Measurements from ENCODE around the gene SPTBN5.
A peak's percentile ranks its signal among the peaks of the same experiment; 100 is the strongest.

SPTBN5 gene

DNA sequence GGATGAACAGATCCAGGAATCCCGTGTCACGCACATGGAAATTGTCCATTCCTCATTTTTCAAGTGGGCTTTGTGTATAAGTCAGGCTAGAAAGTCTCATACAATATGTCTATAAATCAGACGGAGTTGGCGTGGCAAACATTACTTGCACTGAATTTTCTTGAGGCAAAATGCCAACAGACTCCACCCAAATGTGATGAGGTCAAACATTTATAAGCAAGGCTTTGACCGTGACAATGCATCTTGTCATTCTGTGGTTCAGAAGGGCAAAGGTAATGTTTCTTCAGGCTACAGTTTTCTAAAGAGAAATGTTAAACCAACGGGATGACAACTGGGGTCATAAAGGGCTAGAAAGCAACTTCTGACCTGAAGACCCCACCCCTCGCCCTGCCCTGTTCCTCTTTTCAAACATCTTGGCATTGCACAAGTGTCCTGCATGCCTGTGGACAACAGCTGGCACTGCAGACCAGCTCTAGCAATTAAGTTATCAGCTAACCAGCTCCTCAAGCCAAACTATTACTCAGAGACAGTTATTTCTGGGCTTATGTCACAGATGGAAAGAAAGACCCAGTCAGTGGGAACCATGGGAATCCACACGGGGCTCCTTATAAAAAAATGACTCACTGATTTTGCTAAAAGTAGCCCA, 36.5 kb upstream of the SPTBN5 start:
- no peak overlapping the region for H3K9ac ChIP-seq
- H4K20me1 ChIP-seq, result peaks cover 0 to 58% (median 3%) of the 10 kb centered on the region in 11 experiments; a peak in 8 of 22 replicates
- peak overlapping the region in 6 of 11 experiments; percentile 7 to 72 (median 57); a peak in 9 of 22 replicates for H3K27ac ChIP-seq
- peak in 3 of 11 experiments; percentile 13 to 26 (median 17); a peak in 1 of 22 replicates for TF ChIP-seq Cebpa-rat (IDR thresholded peaks at IDR 0.05)
- H3K4me2 ChIP-seq, result peak overlapping the region; percentile 83 to 96 (median 87)
- no peaks in the 10 kb centered on the region for H3K9me3 ChIP-seq (replicated peaks in 1 of 11)
- H3K4me1 ChIP-seq, result peaks cover 94 to 100% (median 96%) of the 10 kb centered on the region in 10 experiments
- peaks cover 0 to 16% (median 0%) of the 10 kb centered on the region in 11 experiments; a peak in 5 of 22 replicates for H3K36me3 ChIP-seq
- no peaks in the 10 kb centered on the region for H3K27me3 ChIP-seq
- H3K4me3 ChIP-seq, result no peak overlapping the region

DNA sequence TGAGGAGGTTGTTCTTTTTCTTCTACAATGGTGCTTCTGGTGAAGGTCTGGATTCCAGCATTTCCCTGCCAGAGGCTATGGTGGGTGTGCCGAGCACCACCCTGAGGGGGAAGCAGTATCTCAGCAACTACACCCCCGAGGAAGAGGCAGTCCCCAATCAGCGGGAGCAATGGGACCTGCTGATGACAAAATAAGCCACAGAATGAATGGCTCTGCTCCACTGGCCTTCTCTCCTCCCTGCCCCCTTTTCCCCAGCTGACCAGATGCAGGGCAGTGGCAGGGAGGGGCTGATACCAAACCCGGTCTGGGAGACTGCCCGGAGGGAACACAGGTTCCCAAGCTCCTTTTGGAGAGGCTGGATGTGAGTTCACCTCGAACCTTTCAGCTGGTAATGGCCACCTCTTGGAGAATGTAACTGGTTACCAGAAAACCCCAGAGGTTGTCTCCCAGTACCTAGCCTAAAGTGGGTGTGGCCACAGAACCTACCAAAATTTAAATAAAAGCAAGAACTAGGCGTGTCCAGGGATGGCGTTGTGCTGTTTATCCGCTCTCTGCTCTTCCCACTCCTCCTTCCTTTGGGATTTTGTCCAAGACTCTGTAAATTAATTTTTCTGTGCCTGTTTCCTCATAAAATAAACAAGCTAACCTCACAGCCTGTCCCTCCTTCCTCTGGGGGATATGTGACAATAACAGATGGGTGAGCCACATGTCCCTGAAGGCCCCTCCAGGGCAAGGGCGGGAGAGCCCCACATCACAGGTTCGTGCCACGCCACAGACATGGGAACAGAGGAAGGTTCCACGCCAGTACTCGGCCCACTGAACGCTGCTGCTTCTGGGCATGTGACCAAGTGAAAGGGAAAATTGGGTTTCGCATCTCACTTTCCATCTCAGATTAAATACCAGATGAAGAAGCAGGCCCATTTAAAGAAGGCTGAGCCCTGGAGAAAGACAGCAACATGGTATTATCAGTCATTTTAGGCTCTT, 35.1 kb upstream of the SPTBN5 start:
- Histone ChIP-seq H3K27ac (peak overlapping the region in 10 of 11 experiments; percentile 24 to 78 (median 70); a peak in 21 of 22 replicates), H3K27me3 (no peaks in the 10 kb centered on the region), H3K36me3 (peaks cover 0 to 30% (median 6%) of the 10 kb centered on the region in 11 experiments; a peak in 10 of 22 replicates), H3K4me1 (peaks cover 88 to 100% (median 96%) of the 10 kb centered on the region in 10 experiments), H4K20me1 (peaks cover 0 to 52% (median 0%) of the 10 kb centered on the region in 11 experiments; a peak in 7 of 22 replicates), H3K9ac (peak overlapping the region; percentile 5 to 53 (median 29); a peak in 18 of 22 replicates), H3K4me3 (peak overlapping the region in 7 of 10 experiments; percentile 10 to 24 (median 19); a peak in 5 of 20 replicates), H3K4me2 (peak overlapping the region; percentile 83 to 96 (median 87)), H3K9me3 (replicated peaks in 1 of 11) (no peaks in the 10 kb centered on the region)
- no peak for TF ChIP-seq Cebpa-rat (IDR thresholded peaks at IDR 0.05)

DNA sequence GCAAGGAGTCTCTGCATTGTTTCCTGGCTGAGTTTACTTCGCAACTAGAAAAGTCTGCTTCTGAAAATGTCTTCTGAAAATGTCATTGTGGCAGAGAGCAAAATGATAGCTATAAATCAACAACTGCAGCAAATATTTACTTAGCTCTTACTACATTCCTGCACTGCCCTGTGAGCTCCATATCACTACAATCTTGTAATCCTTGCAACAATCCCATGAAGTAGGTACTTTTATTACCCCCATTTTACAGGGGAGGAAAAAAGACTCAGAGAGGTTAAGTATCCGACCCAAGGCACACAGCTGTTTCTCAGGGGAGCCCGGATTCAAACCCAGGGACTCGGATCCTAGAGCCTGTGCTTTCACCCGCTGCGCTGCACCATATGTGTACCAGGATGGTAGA, 34.2 kb upstream of the SPTBN5 start:
- Histone ChIP-seq H3K9ac (peak overlapping the region in 9 of 11 experiments; percentile 9 to 59 (median 29); a peak in 17 of 22 replicates), H4K20me1 (peaks cover 0 to 45% (median 0%) of the 10 kb centered on the region in 11 experiments; a peak in 7 of 22 replicates), H3K9me3 (replicated peaks in 1 of 11) (peaks cover 0 to 3% (median 0%) of the 10 kb centered on the region in 11 experiments; a peak in 2 of 22 replicates), H3K36me3 (peaks cover 0 to 38% (median 6%) of the 10 kb centered on the region in 11 experiments; a peak in 11 of 22 replicates), H3K27ac (peak overlapping the region; percentile 2 to 78 (median 70); a peak in 20 of 22 replicates), H3K27me3 (no peaks in the 10 kb centered on the region), H3K4me3 (peak overlapping the region in 4 of 10 experiments; percentile 10 to 24 (median 20); a peak in 3 of 20 replicates), H3K4me1 (peaks cover 88 to 100% (median 96%) of the 10 kb centered on the region in 10 experiments), H3K4me2 (peak overlapping the region; percentile 83 to 96 (median 87))
- TF ChIP-seq Cebpa-rat (IDR thresholded peaks at IDR 0.05), result no peak

DNA sequence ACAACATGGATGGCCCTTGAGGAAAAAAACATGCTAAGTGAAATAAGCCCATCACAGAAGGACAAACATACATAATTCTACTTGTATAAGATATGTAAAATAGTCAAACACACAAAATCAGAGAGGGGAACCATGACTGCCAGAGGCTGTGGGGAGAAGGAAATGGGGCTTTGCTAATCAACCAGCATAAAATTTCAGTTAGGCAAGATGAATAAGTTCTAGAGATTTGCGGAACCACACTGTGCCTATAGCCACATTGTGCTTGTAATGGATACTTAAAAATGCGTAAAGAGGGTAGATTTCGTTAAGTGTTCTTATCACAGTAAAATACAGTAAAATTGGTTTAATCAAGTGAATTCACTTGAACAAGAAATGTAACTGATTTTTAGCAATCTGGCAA, 33.7 kb upstream of the SPTBN5 start:
- H3K9ac ChIP-seq, result peak overlapping the region in 9 of 11 experiments; percentile 9 to 59 (median 29); a peak in 13 of 22 replicates
- peak overlapping the region in 1 of 10 experiments; percentile 19; a peak in 2 of 20 replicates for H3K4me3 ChIP-seq
- peaks cover 0 to 8% (median 4%) of the 10 kb centered on the region in 11 experiments; a peak in 14 of 22 replicates for H3K9me3 ChIP-seq (replicated peaks in 1 of 11)
- peaks cover 0 to 39% (median 0%) of the 10 kb centered on the region in 11 experiments; a peak in 7 of 22 replicates for H4K20me1 ChIP-seq
- peak overlapping the region; percentile 83 to 96 (median 87) for H3K4me2 ChIP-seq
- H3K36me3 ChIP-seq, result peaks cover 0 to 41% (median 9%) of the 10 kb centered on the region in 11 experiments; a peak in 11 of 22 replicates
- no peaks in the 10 kb centered on the region for H3K27me3 ChIP-seq
- no peak for TF ChIP-seq Cebpa-rat (IDR thresholded peaks at IDR 0.05)
- peaks cover 89 to 100% (median 97%) of the 10 kb centered on the region in 10 experiments for H3K4me1 ChIP-seq
- H3K27ac ChIP-seq, result peak overlapping the region; percentile 2 to 78 (median 70); a peak in 20 of 22 replicates

DNA sequence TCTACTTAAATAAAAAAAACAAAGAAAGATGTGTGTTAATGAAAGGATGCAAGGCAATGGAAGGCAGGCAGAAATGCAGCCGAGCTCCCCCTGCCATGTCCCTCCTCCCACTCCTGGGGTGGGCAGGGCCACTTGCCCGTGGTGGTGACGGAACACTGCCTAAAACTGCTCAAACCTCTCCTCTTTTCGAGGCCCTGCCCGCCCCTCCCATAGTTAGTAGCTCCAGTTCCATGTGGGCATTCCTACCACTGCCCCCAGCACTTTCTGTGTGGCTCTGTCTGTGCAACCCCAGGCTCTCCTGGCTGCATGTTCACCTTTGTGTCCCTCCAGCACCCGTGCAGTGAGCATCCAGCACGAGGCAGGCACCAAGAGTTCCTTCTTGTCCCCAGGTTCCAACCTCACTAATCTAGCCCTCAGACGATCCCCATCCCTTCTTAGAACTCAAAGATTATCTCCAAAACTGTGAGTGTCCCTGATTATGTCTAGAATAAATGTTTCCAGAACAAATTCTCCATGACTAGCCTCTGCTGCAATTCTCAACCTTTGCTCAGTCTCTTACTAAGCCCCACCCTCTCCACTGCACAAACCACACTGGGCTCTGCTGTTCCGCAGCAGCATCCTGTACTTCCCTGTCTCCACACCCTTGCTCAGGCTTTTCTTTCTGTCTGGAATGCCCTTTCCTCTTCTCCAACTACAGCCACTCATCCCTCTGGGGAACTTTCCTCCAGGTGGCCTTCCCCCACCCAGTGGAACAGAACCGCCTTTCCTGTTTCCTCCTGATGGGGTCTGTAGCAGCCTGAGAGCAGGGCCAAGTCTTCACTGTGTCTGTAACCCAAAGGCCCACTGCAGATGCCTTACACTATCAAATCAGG, 32.6 kb upstream of the SPTBN5 start:
- Histone ChIP-seq H3K4me3 (peak overlapping the region in 5 of 10 experiments; percentile 5 to 31 (median 10); a peak in 5 of 20 replicates), H3K9me3 (replicated peaks in 1 of 11) (peaks cover 0 to 20% (median 15%) of the 10 kb centered on the region in 11 experiments; a peak in 17 of 22 replicates), H3K27me3 (no peaks in the 10 kb centered on the region), H3K4me1 (peaks cover 92 to 100% (median 100%) of the 10 kb centered on the region in 10 experiments), H3K4me2 (peak overlapping the region; percentile 83 to 96 (median 87)), H3K36me3 (peaks cover 0 to 44% (median 17%) of the 10 kb centered on the region in 11 experiments; a peak in 15 of 22 replicates), H3K9ac (peak overlapping the region in 10 of 11 experiments; percentile 20 to 61 (median 37); a peak in 18 of 22 replicates), H4K20me1 (peaks cover 0 to 31% (median 0%) of the 10 kb centered on the region in 11 experiments; a peak in 6 of 22 replicates), H3K27ac (peak overlapping the region in 9 of 11 experiments; percentile 34 to 78 (median 71); a peak in 18 of 22 replicates)
- TF ChIP-seq Cebpa-rat (IDR thresholded peaks at IDR 0.05), result no peak

DNA sequence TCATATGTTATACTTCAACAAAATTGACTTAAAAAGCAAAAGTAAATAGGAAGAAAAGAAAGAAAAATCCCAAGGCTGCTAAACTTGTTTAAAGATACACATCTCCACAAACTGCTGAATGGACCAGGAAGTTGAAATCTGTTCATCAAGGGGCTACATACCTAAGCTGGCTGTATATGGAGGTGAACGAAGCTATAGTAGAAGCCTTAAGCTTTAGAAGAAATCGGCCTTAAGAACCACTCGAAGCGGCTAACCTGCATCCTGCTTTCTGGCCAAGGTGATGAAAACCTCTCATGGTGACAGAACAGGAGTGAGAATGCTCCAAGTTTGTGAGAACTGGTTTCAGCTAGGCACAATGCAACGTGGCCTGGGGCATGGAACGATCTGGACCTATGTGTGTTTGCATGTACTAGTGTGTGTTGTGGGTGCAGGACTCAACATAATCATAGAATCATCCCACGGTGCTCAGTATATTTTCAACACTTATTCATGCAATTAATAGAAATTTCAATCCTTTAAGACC, 31.3 kb upstream of the SPTBN5 start:
- Histone ChIP-seq H3K4me1 (peaks cover 89 to 100% (median 100%) of the 10 kb centered on the region in 10 experiments), H3K36me3 (peaks cover 0 to 55% (median 20%) of the 10 kb centered on the region in 11 experiments; a peak in 16 of 22 replicates)

More for the DNA sequence above, 31.3 kb upstream of the SPTBN5 start:
- Histone ChIP-seq H3K27me3 (no peaks in the 10 kb centered on the region), H3K4me2 (peak overlapping the region; percentile 83 to 96 (median 87); a peak in 21 of 22 replicates), H3K9me3 (replicated peaks in 1 of 11) (peaks cover 0 to 22% (median 15%) of the 10 kb centered on the region in 11 experiments; a peak in 17 of 22 replicates), H3K4me3 (no peak overlapping the region), H3K27ac (peak overlapping the region in 3 of 11 experiments; percentile 70 to 78 (median 72); a peak in 6 of 22 replicates), H4K20me1 (peaks cover 0 to 22% (median 0%) of the 10 kb centered on the region in 11 experiments; a peak in 5 of 22 replicates), H3K9ac (peak overlapping the region in 4 of 11 experiments; percentile 24 to 61 (median 38); a peak in 2 of 22 replicates)
- TF ChIP-seq Cebpa-rat (IDR thresholded peaks at IDR 0.05), result no peak
